HG02623 (cell line): ENCODE results near the gene KPTN.

Experiments used
- ATAC-seq: cut with Tn5 transposase; IDR thresholded peaks from one replicate; pipeline ENCODE4 v1.9.1; 2021; ENCODE audit warnings: moderate library complexity; ENCODE audit not compliant: unreplicated experiment

Gene KPTN

GRCh38 chr19:47509170-47509847, 25.3 kb upstream of the KPTN start:
- ATAC-seq: no peak

DNA sequence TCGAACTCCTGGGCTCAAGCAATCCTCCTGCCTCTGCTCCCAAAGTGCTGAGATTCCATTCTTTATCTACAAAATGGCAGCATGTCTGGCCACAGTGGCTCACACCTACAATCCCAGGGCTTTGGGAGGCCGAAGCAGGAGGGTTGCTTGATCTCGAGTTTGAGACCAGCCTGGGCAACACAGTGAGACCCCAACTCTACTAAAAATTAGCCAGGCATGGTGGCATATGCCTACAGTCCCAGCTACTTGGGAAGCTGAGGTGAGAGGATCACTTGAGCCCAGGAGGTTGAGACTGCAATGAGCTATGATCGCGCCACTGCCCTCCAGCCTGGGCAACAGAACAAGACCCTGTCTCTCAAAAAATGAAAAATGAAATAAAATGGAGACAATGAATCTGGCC, 24.7 kb upstream of the KPTN start:
- ATAC-seq: no peak

DNA sequence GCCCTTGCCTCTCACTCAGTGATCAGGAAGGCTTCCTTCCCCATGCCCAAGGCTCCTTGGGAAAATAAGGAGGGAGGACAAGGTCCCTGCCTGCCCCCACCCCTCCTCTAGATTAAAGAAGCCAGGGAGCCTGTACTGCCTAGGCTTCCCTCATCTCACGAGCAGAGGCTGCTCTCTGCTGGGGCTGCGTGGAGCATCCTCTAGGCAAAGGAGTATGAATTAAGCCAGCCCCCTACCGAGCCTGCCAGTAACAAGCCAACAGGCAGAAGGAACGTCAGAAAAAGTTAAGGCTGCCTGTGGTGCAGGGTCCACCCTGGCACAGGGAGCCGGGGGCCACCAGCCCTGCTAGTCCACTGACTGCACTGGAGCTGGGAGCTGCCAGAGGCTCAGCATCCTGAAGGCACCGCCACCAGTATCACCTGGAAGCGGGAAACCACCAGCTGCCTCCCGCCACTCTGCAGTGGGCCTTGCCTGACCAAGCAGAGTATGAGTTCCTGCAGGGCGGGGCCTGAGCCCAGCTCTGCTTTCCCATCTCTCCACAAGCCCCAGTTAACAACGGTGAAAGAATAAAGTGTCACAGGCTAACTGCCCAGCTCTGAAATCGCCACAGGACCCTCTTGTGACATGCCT, 24.0 kb upstream of the KPTN start:
- no peak for ATAC-seq

- no peak for ATAC-seq
These were observed 23.0 kb upstream of the KPTN start for GRCh38 chr19:47507012-47507411.

DNA sequence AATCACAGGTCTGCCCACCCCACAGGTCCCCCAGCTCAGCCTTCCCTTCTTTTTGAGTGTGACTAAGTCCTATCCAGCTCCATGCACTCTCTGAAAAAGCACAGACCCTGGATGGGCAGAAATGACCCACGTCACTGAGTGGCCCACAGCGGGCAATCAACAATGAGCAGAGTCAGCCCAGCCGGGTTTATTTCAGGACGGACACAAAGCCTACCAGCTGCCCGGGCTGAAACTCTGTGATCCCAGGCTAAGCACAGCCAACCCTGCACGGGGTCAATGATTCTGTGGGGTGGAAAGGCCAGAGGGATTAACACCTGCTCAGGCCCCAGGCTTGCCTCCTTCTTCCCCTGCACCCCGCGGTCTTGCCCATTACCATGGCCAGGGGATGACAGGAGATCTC, 22.4 kb upstream of the KPTN start:
- no peak for ATAC-seq

DNA sequence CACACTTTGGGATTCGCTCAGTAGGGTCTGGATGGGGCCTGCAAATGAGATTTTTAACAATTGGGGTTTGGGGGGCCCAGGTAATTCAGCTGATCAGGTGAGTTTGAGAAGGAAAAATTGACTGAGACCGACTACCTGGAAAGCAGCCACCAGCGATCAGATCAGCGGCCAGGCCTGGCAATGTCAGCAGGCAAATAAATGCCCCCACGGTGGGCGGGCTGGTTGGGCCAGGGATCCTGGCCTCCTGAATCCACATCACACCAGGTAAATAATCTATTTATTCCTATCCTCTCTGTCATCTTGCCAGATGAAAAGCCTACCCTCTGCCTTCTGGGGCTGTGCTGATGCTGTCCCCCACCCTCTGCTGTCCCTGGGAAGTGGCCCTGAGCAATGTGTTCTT, 21.5 kb upstream of the KPTN start:
- no peak for ATAC-seq

DNA sequence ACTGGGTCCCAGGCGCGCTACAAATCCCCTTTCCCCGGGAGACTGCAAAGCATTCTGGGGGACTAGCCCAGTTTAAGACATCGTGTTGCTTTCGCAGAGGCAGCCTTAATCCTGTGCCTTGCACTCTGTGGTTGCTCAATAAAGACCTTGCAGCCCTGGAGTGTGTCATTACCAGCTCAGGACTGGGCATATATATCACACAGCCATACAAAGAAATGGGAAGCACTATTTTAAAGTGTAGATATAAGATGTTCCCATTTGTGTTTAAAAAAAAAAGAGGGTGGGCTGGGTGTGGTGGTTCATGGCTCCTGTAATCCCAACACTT, 19.8 kb upstream of the KPTN start:
- no peak for ATAC-seq

DNA sequence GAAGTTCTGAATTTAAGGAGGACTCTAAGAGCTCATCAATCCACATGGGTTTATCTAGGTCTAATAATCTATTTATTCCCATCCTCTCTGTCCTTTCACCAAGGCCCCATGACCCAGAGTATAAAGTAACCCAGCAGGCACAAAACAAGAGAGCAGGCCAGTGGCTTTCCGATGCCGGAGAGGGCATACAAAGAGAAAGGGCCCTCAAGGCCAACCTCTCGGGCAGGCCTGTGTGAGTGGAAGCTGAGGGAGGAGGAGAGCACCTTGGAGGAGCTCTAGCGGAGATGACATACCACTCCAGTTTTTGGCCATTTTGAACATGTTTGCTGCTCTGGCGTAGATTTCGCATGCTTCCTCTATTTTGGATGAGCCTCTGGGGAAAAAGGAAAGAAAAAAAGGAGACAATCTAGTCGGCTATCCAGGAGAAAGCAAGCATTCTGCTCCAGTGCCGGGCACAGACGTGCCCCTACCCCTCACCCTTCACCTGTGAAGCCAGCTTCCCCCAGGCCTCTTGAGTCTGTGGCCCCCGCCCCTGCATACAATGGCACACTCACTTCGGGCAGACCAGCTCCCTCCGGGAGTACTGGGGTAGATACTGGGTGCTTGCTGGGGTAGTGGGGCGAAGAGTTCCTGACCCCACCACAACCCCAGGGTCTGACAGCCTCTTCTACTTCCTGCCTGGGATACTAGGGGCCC, 19.3 kb upstream of the KPTN start:
- ATAC-seq: no peak

DNA sequence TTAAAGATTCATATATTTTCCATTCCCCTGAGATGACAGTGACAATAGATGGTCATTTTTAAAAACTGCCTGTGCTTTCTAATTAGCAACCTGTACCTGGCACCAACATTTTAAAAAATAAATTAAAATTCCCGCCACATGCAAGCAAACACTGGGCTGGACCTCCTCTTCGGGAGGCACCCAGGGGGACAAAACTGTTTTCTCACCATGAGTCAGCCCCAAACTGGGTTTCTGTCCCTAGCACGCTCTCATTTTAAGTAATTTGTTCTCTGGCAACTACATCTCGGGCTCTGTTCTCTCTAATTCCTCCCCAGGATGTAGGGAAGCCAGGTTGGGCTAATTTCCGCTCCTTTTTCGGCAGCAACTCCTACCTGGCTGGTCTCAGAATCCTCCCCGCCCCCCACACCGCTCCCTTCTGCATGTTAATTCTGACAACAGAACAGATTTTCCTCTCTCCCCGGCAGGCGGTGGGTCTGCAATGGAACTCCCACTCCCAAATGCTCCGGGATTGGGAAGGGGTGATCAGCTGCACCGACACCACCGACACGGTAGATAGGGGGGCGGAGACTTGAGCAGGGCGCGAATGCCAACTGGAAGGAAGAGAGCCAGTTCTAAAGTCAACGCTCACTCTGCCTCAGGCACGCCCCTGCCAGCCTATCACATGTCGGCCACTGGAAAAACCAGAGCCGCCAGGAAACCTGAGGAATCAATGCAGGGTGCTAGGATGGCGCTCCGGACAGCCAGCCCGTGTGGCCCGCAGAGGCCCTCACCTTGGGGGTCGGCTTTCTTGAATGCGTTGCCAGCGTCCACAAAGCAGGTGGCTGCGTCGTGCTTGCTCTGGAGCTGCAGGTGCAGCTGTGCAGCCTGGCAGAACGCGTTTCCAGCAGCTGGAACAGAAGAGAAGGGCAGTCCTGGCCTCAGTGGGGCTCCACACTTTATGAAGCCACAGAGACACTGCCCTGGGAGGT, 16.1 kb upstream of the KPTN start:
- ATAC-seq: no peak

DNA sequence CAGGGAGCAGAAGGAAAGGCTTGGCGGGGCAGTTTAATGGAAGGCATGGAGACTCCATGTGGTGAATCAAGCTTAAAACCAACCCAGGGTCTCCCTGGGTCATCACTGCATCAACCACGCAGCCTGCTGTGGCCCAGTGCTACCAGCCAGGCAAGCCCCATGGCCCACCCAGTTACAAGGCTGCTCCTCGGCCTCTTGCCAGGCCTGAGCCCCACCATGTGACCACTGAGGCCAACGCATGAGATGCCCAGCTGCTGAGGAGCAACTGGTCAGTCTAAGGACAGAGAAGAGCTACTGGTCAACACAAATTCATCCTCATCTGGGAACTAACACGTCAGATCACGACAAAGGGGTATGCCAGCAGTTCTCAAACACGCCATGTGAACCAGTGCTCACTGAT, 15.4 kb upstream of the KPTN start:
- no peak for ATAC-seq

DNA sequence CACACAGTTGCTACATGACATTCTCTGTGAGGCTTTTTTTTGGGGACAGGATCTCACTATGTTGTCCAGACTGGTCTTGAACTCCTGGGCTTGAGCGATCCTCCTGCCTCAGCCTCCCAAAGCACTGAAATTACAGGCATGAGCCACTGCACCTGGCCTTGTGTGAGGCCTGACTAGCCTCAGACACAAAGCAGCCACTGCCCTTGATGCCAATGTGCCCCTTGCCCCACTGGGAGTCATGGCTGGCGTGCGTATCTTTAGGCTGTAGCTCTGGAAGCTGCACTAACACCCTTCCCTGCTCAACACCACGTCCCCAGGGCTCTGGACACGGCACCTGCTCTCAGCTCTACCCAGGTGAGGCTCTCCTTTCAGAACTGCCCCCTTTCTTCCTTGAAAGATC, 14.5 kb upstream of the KPTN start:
- no peak for ATAC-seq

DNA sequence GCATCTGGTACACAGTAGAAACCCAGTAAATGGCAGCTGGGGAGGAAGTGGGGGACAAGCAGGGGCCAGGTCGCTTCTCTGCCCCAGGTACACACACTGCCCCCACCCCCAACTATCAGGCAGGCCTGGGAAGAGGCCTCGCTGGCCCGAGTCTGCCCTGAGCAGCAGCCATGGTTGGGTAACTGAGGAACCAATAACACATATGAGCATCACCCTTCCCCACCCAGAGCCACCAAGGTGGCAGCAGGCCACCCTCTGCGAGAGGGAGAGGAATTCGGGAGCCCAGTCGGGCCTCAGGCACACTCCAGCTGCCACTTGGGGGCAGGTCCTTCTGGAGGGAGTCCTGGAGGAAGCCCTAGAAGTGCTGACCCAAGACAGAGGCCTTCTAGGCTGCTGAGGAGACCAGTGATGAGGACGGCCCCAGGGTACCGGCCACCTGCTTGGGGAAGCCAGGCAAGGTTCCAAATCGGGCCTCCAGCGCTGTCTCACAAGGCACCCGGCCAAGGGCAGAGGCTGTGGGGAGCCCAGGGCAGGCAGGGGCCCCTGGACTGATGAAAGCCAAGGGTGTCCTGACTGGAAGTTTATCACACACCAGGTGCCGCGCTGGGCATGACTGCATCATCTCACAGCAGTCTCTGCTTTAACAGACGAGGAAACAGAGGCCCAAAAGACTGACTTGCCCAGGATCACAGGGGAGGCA, 14.0 kb upstream of the KPTN start:
- ATAC-seq: no peak

DNA sequence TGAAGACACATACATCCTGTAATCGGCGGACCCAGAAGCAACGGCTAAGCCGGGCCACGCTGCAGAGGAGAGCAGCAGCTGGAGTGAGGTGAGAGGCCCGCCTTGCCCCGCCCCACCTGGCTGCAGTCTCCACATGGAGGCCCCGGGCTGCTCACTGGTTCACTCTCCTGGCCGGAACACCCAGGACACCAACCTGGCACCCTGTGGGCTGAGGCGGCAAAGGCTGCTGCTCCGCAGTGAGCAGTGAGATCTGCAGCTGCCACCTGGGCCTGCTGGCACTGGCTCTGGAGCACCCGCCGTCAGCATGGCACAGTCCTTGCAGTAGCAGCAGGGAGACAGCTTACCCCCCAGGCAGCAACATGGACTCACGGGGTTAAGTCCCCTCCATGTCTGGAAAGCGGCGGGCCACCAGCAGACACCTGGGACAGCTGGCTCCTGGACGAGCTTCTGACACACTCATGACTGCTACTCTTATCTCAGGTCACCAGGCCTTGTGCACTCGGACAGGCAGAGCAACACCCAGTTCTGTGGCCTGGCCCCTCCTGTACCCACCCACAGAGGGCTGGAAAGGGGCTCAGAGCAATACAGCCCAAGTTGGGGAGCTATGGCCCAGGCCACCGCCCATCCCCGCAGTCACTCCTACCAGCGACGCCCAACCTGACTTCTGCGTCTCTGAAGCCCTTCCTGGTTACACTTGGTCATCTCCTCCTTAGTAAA, 13.2 kb upstream of the KPTN start:
- no peak for ATAC-seq

- ATAC-seq: no peak
These were observed 11.7 kb upstream of the KPTN start for GRCh38 chr19:47495478-47496372.

GRCh38 chr19:47494729-47495128, 10.7 kb upstream of the KPTN start:
- no peak for ATAC-seq

DNA sequence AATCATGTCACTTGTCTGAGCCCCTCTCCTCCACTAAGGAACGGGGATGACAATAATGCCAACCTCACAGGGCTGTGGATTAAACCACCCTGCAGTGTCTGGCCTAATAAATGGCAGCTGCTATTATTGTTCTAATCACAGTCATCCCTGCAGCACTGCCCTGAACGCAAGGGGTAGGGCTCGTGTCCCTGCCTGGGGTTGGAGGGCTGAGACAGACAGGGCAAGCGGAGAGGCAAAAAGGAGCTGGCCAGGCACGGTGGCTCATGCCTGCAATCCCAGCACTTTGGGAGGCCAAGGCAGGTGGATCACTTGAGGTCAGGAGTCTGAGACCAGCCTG, 10.2 kb upstream of the KPTN start:
- ATAC-seq: no peak

GRCh38 chr19:47493378-47494210, 9.6 kb upstream of the KPTN start:
- no peak for ATAC-seq

DNA sequence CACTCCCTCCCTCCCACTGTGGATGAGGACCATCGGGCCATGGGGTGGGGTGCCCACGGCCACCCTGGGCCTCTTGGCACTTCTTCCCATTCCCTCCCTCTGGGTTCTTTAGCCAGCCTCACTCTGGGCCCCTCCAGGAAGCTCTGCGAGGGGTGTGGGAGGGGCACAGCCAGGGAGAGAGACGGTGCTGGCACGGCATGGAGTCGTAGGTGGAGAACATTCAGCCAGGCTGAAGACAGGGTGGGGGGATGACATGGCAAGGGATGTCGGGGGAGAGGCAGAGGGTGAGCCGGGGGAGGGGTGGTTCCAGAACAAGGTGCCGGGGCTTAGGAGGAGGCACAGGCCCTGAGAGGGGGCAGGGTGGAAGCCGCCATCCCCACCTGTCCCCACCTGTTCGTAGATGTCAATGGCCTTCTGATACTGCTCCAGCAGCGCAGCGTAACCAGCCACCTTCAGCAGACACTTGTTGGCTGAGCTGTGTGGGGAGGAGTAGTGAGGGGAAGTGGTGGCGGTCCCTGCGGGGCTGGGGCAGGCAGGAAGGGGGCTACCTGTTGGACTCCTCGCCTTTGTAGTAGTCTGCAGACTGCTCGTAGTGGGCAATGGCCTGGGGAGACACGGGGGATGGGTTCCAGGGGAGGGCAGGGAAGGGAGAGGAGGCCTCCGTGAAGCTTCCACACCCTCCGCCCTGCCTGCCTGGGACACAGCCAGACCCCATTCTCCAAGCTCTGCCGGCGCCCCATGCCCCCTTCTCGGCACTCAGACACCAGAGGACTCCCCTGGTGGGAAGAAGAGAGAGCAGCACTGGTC, 8.8 kb upstream of the KPTN start:
- ATAC-seq: no peak
